Prostate gland (tissue), 2 donors: ENCODE measurements around the gene KRT26.

Experiments used
- POLR2A ChIP-seq: fragments of 450-650 bp; IDR thresholded peaks from one replicate; pipeline ENCODE4 v1.6.1; 2016; ENCODE audit warnings: antibody characterized with exemption, mild to moderate bottlenecking
- TF ChIP-seq, protein P1 (sequence below), 4 experiments: fragments of 200-600 bp in 2 of 4; fragments of 450-650 bp in 2 of 4; sonication (generic) in 2 of 4; IDR thresholded peaks; 1 replicate in 3 of 4; 2 replicates in 1 of 4; pipeline ENCODE4 v1.5.1; 2016 to 2019; ENCODE audit warnings: antibody characterized with exemption in 4 of 4, mild to moderate bottlenecking in 2 of 4, moderate library complexity in 2 of 4

GRCh38 chr17:40777459-40777858 lies 5.5 kb upstream of the KRT26 start:
- TF ChIP-seq, protein P1, sequence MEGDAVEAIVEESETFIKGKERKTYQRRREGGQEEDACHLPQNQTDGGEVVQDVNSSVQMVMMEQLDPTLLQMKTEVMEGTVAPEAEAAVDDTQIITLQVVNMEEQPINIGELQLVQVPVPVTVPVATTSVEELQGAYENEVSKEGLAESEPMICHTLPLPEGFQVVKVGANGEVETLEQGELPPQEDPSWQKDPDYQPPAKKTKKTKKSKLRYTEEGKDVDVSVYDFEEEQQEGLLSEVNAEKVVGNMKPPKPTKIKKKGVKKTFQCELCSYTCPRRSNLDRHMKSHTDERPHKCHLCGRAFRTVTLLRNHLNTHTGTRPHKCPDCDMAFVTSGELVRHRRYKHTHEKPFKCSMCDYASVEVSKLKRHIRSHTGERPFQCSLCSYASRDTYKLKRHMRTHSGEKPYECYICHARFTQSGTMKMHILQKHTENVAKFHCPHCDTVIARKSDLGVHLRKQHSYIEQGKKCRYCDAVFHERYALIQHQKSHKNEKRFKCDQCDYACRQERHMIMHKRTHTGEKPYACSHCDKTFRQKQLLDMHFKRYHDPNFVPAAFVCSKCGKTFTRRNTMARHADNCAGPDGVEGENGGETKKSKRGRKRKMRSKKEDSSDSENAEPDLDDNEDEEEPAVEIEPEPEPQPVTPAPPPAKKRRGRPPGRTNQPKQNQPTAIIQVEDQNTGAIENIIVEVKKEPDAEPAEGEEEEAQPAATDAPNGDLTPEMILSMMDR (IDR thresholded peaks at IDR 0.05): no peak
- no peak for TF ChIP-seq POLR2A
